ENCODE results near the gene FCRL4. TPM values are rescaled to one million over a fixed set of nuclear protein-coding genes. Genes with fewer than 3 reads are reported as not detected.

The FCRL4 gene
- total and polyA plus RNA-seq, 2 of the 13 experiments (the other 11 are each of a cell fraction or from before 2014, with no cell fraction given) = not detected

DNA sequence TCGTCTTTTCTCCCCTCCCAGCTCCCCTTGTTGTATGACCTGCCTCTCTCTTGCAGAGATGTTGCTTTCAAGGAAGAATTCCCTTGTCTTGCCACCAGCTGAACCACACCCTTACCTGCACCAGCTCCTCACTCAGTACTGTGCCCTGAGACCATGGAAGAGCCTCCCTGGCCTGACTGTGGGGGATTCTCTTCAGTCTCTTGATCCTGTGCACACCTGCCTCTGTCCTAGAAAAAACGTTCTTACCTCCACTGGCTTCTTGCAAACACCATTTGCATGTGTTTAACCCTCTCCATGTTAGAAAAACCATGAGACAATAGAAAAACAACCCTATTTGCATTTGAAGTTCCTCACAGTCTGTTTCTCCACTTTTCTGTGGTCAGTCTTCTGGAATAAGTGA lies 43.3 kb upstream of the FCRL4 start:
- no peak overlapping the region for H2AFZ ChIP-seq (ENCODE audit: low read length)
- WGBS (ENCODE audit: low lambda C conversion rate) = 0% methylated on average over 2 of the region's 2 CpGs
- H3K79me2 ChIP-seq (ENCODE audit: insufficient read depth, low read length) = no peaks in the 10 kb centered on the region
- POLR2A ChIA-PET = no interaction called here
- H3K27me3 ChIP-seq (ENCODE audit: control insufficient read depth in 1 of 2, insufficient read depth in 2 of 2, low read length in 2 of 2) = no peaks in the 10 kb centered on the region; a peak in 1 of 5 replicates
- no peak for TF ChIP-seq HDAC1 (CRISPR knock-in tag; IDR thresholded peaks at IDR 0.05)
- TF ChIP-seq ZNF674 (CRISPR knock-in tag; IDR thresholded peaks at IDR 0.05; ENCODE audit: low read depth) = no peak
- TF ChIP-seq XRCC5 (optimal IDR thresholded peaks at IDR 0.05; ENCODE audit: low read length) = no peak
- TF ChIP-seq HNRNPH1 (optimal IDR thresholded peaks at IDR 0.05; ENCODE audit: low read depth, low read length) = no peak
- TF ChIP-seq, protein P1, sequence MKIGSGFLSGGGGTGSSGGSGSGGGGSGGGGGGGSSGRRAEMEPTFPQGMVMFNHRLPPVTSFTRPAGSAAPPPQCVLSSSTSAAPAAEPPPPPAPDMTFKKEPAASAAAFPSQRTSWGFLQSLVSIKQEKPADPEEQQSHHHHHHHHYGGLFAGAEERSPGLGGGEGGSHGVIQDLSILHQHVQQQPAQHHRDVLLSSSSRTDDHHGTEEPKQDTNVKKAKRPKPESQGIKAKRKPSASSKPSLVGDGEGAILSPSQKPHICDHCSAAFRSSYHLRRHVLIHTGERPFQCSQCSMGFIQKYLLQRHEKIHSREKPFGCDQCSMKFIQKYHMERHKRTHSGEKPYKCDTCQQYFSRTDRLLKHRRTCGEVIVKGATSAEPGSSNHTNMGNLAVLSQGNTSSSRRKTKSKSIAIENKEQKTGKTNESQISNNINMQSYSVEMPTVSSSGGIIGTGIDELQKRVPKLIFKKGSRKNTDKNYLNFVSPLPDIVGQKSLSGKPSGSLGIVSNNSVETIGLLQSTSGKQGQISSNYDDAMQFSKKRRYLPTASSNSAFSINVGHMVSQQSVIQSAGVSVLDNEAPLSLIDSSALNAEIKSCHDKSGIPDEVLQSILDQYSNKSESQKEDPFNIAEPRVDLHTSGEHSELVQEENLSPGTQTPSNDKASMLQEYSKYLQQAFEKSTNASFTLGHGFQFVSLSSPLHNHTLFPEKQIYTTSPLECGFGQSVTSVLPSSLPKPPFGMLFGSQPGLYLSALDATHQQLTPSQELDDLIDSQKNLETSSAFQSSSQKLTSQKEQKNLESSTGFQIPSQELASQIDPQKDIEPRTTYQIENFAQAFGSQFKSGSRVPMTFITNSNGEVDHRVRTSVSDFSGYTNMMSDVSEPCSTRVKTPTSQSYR (CRISPR knock-in tag; IDR thresholded peaks at IDR 0.05; ENCODE audit: borderline replicate concordance) = no peak
- TF ChIP-seq NFE2L1 (CRISPR knock-in tag; IDR thresholded peaks at IDR 0.05; ENCODE audit: borderline replicate concordance) = no peak
- TF ChIP-seq, protein P2, sequence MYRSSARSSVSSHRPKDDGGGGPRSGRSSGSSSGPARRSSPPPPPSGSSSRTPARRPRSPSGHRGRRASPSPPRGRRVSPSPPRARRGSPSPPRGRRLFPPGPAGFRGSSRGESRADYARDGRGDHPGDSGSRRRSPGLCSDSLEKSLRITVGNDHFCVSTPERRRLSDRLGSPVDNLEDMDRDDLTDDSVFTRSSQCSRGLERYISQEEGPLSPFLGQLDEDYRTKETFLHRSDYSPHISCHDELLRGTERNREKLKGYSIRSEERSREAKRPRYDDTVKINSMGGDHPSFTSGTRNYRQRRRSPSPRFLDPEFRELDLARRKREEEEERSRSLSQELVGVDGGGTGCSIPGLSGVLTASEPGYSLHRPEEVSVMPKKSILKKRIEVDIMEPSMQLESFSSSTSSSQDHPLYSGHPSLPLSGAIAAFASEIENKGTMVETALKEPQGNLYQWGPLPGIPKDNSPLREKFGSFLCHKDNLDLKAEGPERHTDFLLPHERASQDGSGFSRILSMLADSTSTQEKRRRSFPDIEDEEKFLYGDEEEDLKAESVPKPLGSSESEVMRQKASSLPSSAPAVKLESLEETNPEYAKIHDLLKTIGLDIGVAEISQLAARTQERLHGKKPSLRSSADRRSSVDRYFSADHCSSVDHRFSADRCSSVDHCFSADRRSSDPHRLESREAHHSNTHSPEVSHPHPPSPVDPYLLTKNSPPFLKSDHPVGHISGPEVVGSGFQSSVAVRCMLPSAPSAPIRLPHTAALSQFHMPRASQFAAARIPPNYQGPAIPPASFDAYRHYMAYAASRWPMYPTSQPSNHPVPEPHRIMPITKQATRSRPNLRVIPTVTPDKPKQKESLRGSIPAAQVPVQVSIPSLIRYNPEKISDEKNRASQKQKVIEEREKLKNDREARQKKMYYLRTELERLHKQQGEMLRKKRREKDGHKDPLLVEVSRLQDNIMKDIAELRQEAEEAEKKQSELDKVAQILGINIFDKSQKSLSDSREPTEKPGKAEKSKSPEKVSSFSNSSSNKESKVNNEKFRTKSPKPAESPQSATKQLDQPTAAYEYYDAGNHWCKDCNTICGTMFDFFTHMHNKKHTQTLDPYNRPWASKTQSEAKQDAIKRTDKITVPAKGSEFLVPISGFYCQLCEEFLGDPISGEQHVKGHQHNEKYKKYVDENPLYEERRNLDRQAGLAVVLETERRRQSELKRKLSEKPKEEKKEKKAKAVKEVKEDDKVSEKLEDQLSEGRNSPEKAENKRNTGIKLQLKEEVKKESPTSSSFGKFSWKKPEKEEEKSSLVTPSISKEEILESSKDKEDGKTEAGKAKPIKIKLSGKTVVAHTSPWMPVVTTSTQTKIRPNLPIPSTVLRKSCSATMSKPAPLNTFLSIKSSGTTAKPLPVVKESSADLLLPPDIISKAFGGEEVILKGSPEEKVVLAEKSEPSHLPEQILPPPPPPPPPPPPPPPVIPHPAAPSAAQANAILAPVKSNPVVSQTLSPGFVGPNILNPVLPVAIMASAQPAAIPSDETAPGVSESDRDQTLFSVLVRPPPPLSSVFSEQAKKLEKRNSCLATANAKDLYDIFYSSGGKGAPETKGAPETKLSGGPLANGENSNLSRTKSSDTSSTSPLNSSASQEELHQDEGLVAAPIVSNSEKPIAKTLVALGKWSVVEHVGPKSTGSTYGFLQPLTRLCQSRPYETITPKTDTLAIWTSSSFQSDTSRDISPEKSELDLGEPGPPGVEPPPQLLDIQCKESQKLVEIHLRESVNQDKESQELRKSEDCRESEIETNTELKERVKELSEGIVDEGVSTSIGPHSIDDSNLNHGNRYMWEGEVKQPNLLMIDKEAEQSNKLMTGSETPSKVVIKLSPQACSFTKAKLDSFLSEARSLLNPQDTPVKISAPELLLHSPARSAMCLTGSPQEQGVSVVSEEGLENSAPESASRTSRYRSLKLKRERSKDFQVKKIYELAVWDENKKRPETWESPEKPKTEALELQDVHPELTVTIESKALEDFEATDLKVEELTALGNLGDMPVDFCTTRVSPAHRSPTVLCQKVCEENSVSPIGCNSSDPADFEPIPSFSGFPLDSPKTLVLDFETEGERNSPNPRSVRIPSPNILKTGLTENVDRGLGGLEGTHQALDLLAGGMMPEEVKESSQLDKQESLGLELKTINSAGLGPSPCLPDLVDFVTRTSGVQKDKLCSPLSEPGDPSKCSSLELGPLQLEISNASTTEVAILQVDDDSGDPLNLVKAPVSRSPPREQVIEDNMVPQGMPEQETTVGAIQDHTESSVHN (CRISPR knock-in tag; IDR thresholded peaks at IDR 0.05) = no peak
- TF ChIP-seq CAMTA2 (CRISPR knock-in tag; IDR thresholded peaks at IDR 0.05; ENCODE audit: borderline replicate concordance) = no peak
- no peak for TF ChIP-seq TBX3 (IDR thresholded peaks at IDR 0.05; ENCODE audit: borderline replicate concordance)
- no peaks in the 10 kb centered on the region for H3K9me3 ChIP-seq (ENCODE audit: low read length)
- no peak overlapping the region for H3K4me2 ChIP-seq (ENCODE audit: low read depth, low read length)
- H3K4me1 ChIP-seq (ENCODE audit: insufficient read depth, low read length) = no peaks in the 10 kb centered on the region
- intact Hi-C loops (cut with micrococcal nuclease; ENCODE audit: unreplicated experiment) (no loop called here), in situ Hi-C loops (cut with HindIII; ENCODE audit: extremely low pct_ligation_motif_present, low pct_unique_long_range_greater_than_20kb) (no loop called here)
- H3K9ac ChIP-seq (ENCODE audit: insufficient read depth, low read depth, low read length) = no peak overlapping the region
- H4K20me1 ChIP-seq (ENCODE audit: insufficient read depth, low read length) = no peaks in the 10 kb centered on the region
- no peak overlapping the region for H3K27ac ChIP-seq (ENCODE audit: extremely low read length, insufficient read depth, low read length)
- H3K36me3 ChIP-seq (replicated peaks in 1 of 2; ENCODE audit: control insufficient read depth in 1 of 2, insufficient read depth in 2 of 2, low read length in 2 of 2) = no peaks in the 10 kb centered on the region
- DNase-seq (ENCODE audit: low spot score) = no peak
- H3K4me3 ChIP-seq (replicated peaks in 1 of 3; ENCODE audit: insufficient read depth in 1 of 3, low read depth in 2 of 3, low read length in 3 of 3) = no peak overlapping the region
- FAIRE-seq = no peak
- ATAC-seq = no peak
- BruUV-seq (replicated peaks) = no TSS peak
- CTCF ChIA-PET (ENCODE audit: low intra/inter-chr PET ratio, low total read pairs) = no interaction called here
